ENCODE data around the gene TBC1D3K.
"Not testable (repeated sequence)": the region's sequence is repeated elsewhere in the genome, so short reads cannot be mapped to it uniquely, and the experiment has no call there.

The TBC1D3K gene

DNA sequence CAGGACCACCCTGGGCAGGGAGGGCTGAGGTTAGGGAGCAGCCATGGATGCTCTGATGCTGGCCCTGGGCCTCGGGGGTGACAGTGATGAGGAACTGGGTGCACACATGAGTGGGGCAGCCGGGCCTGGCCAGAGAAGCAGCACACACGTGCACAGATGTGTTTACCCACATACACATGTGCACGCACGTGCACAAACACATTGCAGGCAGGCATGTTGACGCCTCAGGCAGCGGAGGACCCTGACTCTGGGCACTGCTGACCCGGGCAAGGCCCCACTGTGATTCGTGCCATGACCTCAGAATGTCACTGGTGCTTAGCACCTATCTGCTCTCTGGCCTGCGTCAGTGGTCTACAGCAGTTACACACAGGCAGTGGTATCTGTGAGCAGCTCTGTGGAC, at the start of gene TBC1D3K:
TSS of gene TBC1D3K (plus strand) at position 301 of the 400 bp plus-strand sequence. CDS start 1,585 bp downstream, outside the sequence.
- not testable (repeated sequence) for DNase-seq

DNA sequence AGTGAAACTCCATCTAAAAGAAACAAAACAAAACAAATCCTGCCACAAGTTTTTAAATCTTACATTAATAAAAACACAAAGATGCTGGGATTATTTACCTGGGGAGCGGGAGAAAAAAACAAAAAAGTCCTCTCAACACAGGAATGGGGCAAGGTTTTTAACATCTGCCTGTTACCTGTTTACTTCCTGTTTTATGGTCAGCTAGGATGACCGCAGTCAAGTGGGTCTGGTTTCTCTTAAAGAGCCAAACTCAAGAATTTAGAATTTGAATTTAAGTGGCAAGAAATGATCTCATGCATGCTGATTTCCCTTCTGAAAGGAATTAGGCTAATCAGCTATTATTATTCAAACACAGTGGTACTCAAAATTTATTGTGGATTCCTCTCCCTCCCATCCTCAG, 39.7 kb upstream of the TBC1D3K start:
- DNase-seq, result no peak

DNA sequence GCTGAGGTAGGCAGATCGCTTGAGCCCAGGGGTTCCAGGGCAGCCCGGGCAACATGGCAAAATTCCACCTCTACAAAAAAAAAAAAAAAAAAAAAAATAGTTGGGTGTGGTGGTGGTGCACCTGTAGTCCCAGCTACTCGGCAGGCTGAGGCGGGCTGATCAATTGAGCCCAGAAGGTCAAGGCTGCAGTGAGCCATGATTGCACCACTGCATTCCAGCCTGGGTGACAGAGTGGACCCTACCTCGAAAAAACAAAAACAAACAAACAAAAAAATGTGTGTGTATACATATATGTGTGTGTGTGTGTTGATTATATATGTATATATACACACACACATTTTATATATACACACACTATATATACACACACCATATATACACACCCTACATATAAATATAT, 39.1 kb upstream of the TBC1D3K start:
- no peak for DNase-seq

DNA sequence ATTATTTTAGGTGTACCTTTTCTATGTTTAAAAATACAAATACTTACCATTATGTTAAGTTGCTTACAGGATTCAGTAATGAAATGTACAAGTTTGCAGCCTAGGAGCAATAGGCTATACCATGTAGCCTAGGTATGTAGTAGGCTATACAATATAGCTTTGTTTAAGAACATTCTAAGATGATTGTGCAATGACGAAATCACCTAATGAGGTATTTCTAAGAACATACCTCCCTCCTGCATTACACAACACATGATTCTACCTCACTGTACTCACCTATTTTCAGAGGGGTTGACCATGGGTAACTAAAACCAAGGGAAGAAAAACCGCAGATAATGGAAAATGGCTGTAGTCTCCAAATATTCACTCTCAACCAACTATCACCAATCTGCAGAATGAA, 35.3 kb upstream of the TBC1D3K start:
- DNase-seq, result no peak

- not testable (repeated sequence) for DNase-seq
Observed at GRCh38 chr17:37896961-37897360, 27.3 kb upstream of the TBC1D3K start.
